K562 (cell line): Measurements from ENCODE around the gene POLK. TPM values are rescaled to one million over a fixed set of nuclear protein-coding genes. Genes with fewer than 3 reads are reported as not detected.
A peak's percentile ranks its signal among the peaks of the same experiment; 100 is the strongest.
"Not testable (repeated sequence)": the region's sequence is repeated elsewhere in the genome, so short reads cannot be mapped to it uniquely, and the experiment has no call there.

Experiments used
- ATAC-seq: fragments of 200-7000 bp; cut with Tn5 transposase; 3 replicates; pipeline ENCODE4 v1.9.1; 2020; ENCODE audit warnings: moderate library complexity
- BruUV-seq: library from RNA; stranded (reverse); fragments of 400-500 nt; replicated peaks from 2 replicates; lab custom pipeline; 2021; lab: Mats Ljungman, UMichigan
- CTCF ChIA-PET: fragments of 300-600 bp; formaldehyde crosslinking; extraction: SDS; loops from one replicate; lab custom pipeline; 2021; ENCODE audit warnings: low intra/inter-chr PET ratio; lab: Yijun Ruan, JAX
- POLR2A ChIA-PET: fragments of 300-600, 350-650 bp; sonication (Branson Sonifier 250); formaldehyde crosslinking; extraction: SDS; loops from one replicate; lab custom pipeline; 2021; ENCODE audit warnings: antibody characterized with exemption, inconsistent platforms; lab: Yijun Ruan, JAX
- DNase-seq, 4 experiments: peaks; one replicate each; pipeline versions ENCODE4 v3.0.0 to v3.0.0-alpha.2; 2011 to 2018; ENCODE audit warnings: low spot score in 3 of 4, mixed read lengths in 3 of 4; ENCODE audit errors: extremely low read depth in 1 of 4
- FAIRE-seq: peaks from 2 replicates; lab custom pipeline; 2011; peaks lifted over from hg19 to GRCh38; lab: Jason Lieb, UNC
- H2AFZ ChIP-seq: 2 replicates; pipeline ENCODE4 v1.6.0; 2011; ENCODE audit warnings: low read depth, low read length, control low read depth, inconsistent platforms
- H3K27ac ChIP-seq: fragments of 200-600 bp; 3 replicates; pipeline ENCODE4 v1.8.0; 2011; ENCODE audit warnings: low read depth, mild to moderate bottlenecking, control low read depth, inconsistent platforms, low read length, moderate library complexity, mixed read lengths; ENCODE audit errors: extremely low read depth
- H3K27me3 ChIP-seq, 2 experiments: fragments of 300-600 bp in 1 of 2; 2 replicates in 1 of 2; 3 replicates in 1 of 2; pipeline versions ENCODE4 v1.6.0 to v1.8.0; 2011; ENCODE audit warnings: inconsistent platforms in 2 of 2, low read length in 2 of 2, mild to moderate bottlenecking in 1 of 2, mixed read lengths in 1 of 2, moderate library complexity in 1 of 2; ENCODE audit not compliant: control insufficient read depth in 2 of 2, insufficient read depth in 2 of 2
- H3K36me3 ChIP-seq: fragments of 300-600 bp; 3 replicates; pipeline ENCODE4 v1.8.0; 2011; ENCODE audit warnings: mild to moderate bottlenecking, low read length, inconsistent platforms; ENCODE audit not compliant: control insufficient read depth, insufficient read depth
- H3K4me1 ChIP-seq, 2 experiments: fragments of 200-600 bp in 1 of 2; replicated peaks in 1 of 2; 2 replicates in 1 of 2; 3 replicates in 1 of 2; pipeline versions ENCODE4 v1.5.1 to v1.8.0; 2011; ENCODE audit warnings: inconsistent platforms in 2 of 2, low read length in 2 of 2, mild to moderate bottlenecking in 1 of 2, mixed read lengths in 1 of 2, moderate library complexity in 1 of 2; ENCODE audit not compliant: control insufficient read depth in 2 of 2, insufficient read depth in 2 of 2
- H3K4me2 ChIP-seq: 2 replicates; pipeline ENCODE4 v1.6.1; 2011; ENCODE audit warnings: low read length, control low read depth, inconsistent platforms, mixed read lengths; ENCODE audit not compliant: insufficient read depth
- H3K4me3 ChIP-seq: fragments of 200-600 bp; sonication (generic), shearing (Covaris generic); 2 replicates; pipeline ENCODE4 v1.5.1; 2016; ENCODE audit warnings: control low read depth, inconsistent platforms
- H3K79me2 ChIP-seq: fragments of 200-600 bp; 3 replicates; pipeline ENCODE4 v1.8.0; 2011; ENCODE audit warnings: low read length, inconsistent platforms; ENCODE audit not compliant: control insufficient read depth, insufficient read depth
- H3K9ac ChIP-seq, 2 experiments: 2 replicates each; pipeline versions ENCODE4 v1.6.0 to v1.6.1; 2011; ENCODE audit warnings: low read depth in 2 of 2, low read length in 2 of 2, control low read depth in 1 of 2, inconsistent platforms in 1 of 2, mild to moderate bottlenecking in 1 of 2, mixed read lengths in 1 of 2; ENCODE audit not compliant: insufficient read depth in 1 of 2
- H3K9me1 ChIP-seq: one replicate; pipeline ENCODE4 v1.6.0; 2011; ENCODE audit warnings: inconsistent platforms, mild to moderate bottlenecking, low read length, moderate library complexity; ENCODE audit not compliant: control insufficient read depth, insufficient read depth
- H3K9me3 ChIP-seq: replicated peaks from 2 replicates; pipeline ENCODE4 v1.5.1; 2011; ENCODE audit warnings: low read depth, low read length, inconsistent platforms; ENCODE audit not compliant: control insufficient read depth, insufficient read depth
- H4K20me1 ChIP-seq: replicated peaks from 2 replicates; pipeline ENCODE4 v1.6.1; 2011; ENCODE audit warnings: low read length, inconsistent platforms, mixed read lengths; ENCODE audit not compliant: control insufficient read depth, insufficient read depth
- ARHGAP35 ChIP-seq: fragments of 450-650 bp; IDR thresholded peaks from 2 replicates; pipeline ENCODE4 v1.6.1; 2018; ENCODE audit not compliant: partially characterized antibody
- YY1 ChIP-seq, 3 experiments: IDR thresholded peaks; 2 replicates each; pipeline ENCODE4 v1.6.1; 2011; ENCODE audit warnings: low read length in 2 of 3, mild to moderate bottlenecking in 2 of 3, moderate library complexity in 2 of 3, borderline replicate concordance in 1 of 3, control low read depth in 1 of 3, low read depth in 1 of 3; ENCODE audit not compliant: insufficient read depth in 3 of 3, insufficient replicate concordance in 2 of 3, control insufficient read depth in 1 of 3, insufficient read length in 1 of 3; ENCODE audit errors: extremely low read depth in 1 of 3
- ZNF316 ChIP-seq: fragments of 450-650 bp; IDR thresholded peaks from 2 replicates; pipeline ENCODE4 v1.6.1; 2016
- WGBS: fragments of 100-300 bp; shearing (Covaris generic); methylation state at CpG from one replicate; pipeline ENCODE4 v1.1.6; 2016; ENCODE audit warnings: low coverage, mixed read lengths; ENCODE audit not compliant: insufficient coverage; ENCODE audit errors: missing lambda C conversion rate; 5-methylcytosine and 5-hydroxymethylcytosine counted together
- in situ Hi-C: fragments of 300-500 bp; cut with MboI; formaldehyde crosslinking; loops from 4 replicates; pipeline ENCODE4 v1.15.0; 2018; ENCODE audit warnings: inconsistent platforms, mixed read lengths
- intact Hi-C: fragments of 100-400 bp; cut with micrococcal nuclease; formaldehyde crosslinking; loops from 2 replicates; pipeline ENCODE4 v1.14.2; 2022
- polyA plus RNA-seq, 8 experiments: library from polyadenylated mRNA; depleted of rRNA in 4 of 8; stranded (reverse) in 5 of 8; unstranded in 3 of 8; fragments of >200 nt; fragmentation: Nextera tagmentation in 2 of 8; fragmentation: Illumina TruSeq in 1 of 8; extraction: Ambion mirVana in 2 of 8; extraction: Trizol in 1 of 8; gene quantifications; 2 replicates each; pipeline versions ENCODE4 v1.2.1 to v1.2.3, GENCODE V29; 2011 to 2014; ENCODE audit warnings: inconsistent platforms in 1 of 8, missing spikeins in 1 of 8
- total RNA-seq, 7 experiments: library from RNA; depleted of rRNA in 6 of 7; stranded (reverse); fragments of >200 nt in 6 of 7; fragmentation: Illumina TruSeq in 2 of 7; extraction: Trizol in 2 of 7; gene quantifications; 2 replicates each; pipeline versions ENCODE4 v1.2.1 to v1.2.3, GENCODE V29; 2011 to 2021; ENCODE audit warnings: low replicate concordance in 1 of 7
- TF ChIP-seq, protein P1 (sequence below): sonication (generic); formaldehyde crosslinking; IDR thresholded peaks from 2 replicates; pipeline ENCODE4 v1.4.0; 2020; ENCODE audit warnings: mild to moderate bottlenecking, missing genetic modification reagents
- TF ChIP-seq, protein P2 (sequence below): fragments of 250-450 bp; sonication (Bioruptor Pico); IDR thresholded peaks from 2 replicates; pipeline ENCODE4 v1.5.0; 2021; ENCODE audit warnings: mild to moderate bottlenecking, moderate library complexity
- TF ChIP-seq, protein P3 (sequence below): fragments of 250-450 bp; sonication (Bioruptor Pico); IDR thresholded peaks from 2 replicates; pipeline ENCODE4 v1.5.0; 2021; ENCODE audit warnings: mild to moderate bottlenecking, borderline replicate concordance

POLK gene
- total and polyA plus RNA-seq, 9 of the 15 experiments (the other 6 are each of a cell fraction or from before 2014, with no cell fraction given): 6.1 to 31.6 (median 16.5) TPM

DNA sequence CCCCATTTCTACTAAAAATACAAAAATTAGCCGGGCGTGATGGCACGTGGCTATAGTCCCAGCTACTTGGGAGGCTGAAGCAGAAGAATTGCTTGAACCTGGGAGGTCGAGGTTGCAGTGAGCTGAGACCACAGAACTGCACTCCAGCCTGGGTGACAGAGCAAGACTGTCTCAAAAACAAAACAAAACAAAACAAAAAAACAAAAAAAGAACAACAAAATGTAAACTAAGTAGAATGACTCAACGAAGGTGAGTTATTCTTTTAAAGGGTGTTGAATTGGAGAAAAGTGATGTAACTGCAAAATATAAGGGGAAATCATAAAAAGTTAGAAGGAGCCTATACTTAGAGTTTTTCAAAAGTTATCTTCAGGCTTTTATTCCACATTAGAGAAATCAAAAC, 6.6 kb upstream of the POLK start:
- Histone ChIP-seq H3K36me3 (peaks cover 12% of the 10 kb centered on the region), H3K79me2 (peaks cover 51% of the 10 kb centered on the region)
- H3K9me1 ChIP-seq, CTCF ChIA-PET, FAIRE-seq, H3K9me3 ChIP-seq, DNase-seq, H4K20me1 ChIP-seq, intact Hi-C loops, BruUV-seq, POLR2A ChIA-PET, ATAC-seq, H2AFZ ChIP-seq, H3K27ac ChIP-seq, H3K4me2 ChIP-seq, H3K4me1 ChIP-seq, in situ Hi-C loops, H3K9ac ChIP-seq, H3K4me3 ChIP-seq, H3K27me3 ChIP-seq: not testable (repeated sequence)
- WGBS: 72% methylated on average over 5 of the region's 5 CpGs
- TF ChIP-seq ZNF316 (peak; percentile 50), ARHGAP35 (peak; percentile 47)

DNA sequence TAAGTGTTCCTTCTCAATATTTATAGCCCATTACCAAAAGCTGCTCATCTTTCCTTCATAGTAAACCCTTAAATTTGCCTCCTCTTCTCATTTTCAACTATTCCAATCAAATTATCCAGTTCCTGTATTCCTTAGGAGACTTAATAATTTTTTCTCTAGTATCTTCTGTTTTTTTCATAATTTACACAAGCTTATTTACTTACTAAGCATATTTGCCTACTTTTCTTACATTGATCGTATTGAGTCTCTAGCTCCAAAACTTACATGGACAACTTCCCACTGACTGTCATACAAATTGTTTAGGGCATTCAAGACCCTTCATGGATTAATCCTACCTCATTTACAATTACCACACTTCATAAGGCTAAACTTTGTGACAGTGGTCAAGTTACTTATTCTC, 3.9 kb upstream of the POLK start:
- Histone ChIP-seq H3K9ac (no peak overlapping the region), H3K4me1 (peaks cover 0 to 8% of the 10 kb centered on the region in 2 experiments; a peak in 1 of 5 replicates), H3K79me2 (peaks cover 71% of the 10 kb centered on the region), H3K27me3 (no peaks in the 10 kb centered on the region), H3K4me2 (no peak overlapping the region), H4K20me1 (0 out of 2 replicates have a peak, but pooled peaks cover 5% of the 10 kb centered on the region), H2AFZ (no peak overlapping the region), H3K9me1 (no peaks in the 10 kb centered on the region), H3K27ac (no peak overlapping the region), H3K9me3 (no peaks in the 10 kb centered on the region), H3K4me3 (no peak overlapping the region), H3K36me3 (peaks cover 12% of the 10 kb centered on the region)
- FAIRE-seq: no peak
- intact Hi-C loops (no loop called here), in situ Hi-C loops (no loop called here)
- 87% methylated on average over 1 of the region's 1 CpG for WGBS
- CTCF ChIA-PET: no interaction called here
- POLR2A ChIA-PET: interaction anchor here (1.4 kb wide), 1 partner anchor 13 kb away, joined by 5 read pairs; no protein-coding TSS in a partner anchor
- ATAC-seq: no peak
- BruUV-seq: no TSS peak
- no peak for DNase-seq
- TF ChIP-seq YY1 (IDR thresholded peaks at IDR 0.05; ENCODE audit: borderline replicate concordance in 1 of 3, control insufficient read depth in 1 of 3, extremely low read depth in 1 of 3, insufficient read depth in 3 of 3, insufficient read length in 1 of 3, insufficient replicate concordance in 2 of 3, low read depth in 1 of 3, low read length in 2 of 3): no peak
- TF ChIP-seq, protein P1, sequence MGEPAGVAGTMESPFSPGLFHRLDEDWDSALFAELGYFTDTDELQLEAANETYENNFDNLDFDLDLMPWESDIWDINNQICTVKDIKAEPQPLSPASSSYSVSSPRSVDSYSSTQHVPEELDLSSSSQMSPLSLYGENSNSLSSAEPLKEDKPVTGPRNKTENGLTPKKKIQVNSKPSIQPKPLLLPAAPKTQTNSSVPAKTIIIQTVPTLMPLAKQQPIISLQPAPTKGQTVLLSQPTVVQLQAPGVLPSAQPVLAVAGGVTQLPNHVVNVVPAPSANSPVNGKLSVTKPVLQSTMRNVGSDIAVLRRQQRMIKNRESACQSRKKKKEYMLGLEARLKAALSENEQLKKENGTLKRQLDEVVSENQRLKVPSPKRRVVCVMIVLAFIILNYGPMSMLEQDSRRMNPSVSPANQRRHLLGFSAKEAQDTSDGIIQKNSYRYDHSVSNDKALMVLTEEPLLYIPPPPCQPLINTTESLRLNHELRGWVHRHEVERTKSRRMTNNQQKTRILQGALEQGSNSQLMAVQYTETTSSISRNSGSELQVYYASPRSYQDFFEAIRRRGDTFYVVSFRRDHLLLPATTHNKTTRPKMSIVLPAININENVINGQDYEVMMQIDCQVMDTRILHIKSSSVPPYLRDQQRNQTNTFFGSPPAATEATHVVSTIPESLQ (CRISPR knock-in tag): no peak
- TF ChIP-seq, protein P2, sequence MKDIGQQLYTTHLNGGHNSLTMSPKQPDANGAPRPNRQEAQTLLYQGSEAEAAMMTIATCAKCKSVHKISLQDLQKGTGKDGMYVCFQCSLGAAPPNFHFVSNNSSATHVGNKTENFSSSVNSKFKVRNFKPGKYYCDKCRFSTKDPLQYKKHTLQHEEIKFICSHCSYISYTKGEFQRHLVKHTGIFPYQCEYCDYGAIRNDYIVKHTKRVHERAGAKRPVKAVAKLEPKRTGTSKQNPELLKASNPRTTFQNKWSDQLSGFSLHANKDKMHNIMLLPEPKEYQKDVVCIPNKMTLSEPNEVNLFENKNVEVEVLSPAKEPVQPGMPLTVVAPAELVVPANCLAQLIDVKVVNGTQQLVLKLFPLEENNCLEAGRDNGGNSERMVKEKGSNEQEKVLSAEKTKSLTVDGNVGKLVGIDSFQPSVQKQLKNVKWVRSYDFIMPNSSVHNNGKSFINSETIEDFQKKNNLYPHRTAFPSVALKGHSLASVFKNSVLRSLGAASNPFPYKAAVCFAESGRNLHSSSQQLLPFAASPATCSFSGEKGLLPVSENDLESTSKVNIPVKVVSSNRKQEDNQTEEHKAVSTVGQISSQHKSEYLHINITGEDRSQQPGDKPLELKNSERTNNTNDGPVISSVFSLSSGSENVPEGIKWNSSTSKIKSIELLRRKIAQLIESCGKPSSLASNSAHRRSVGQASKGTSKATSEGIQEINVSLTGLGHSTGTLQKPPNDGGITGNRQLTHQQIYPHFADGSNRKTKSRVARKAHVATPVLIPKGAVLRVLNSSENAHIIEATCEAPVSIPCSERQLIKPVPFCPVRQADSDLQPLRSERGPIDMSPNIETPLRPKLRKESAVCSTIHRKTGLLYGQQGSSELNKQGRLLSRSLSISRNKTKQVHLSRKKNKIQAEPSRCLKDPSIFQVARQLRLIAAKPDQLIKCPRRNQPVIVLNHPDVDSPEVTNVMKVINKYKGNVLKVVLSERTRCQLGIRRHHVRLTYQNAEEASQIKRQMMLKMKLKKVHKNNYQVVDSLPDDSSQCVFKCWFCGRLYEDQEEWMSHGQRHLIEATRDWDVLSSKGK (CRISPR knock-in tag): no peak
- TF ChIP-seq, protein P3, sequence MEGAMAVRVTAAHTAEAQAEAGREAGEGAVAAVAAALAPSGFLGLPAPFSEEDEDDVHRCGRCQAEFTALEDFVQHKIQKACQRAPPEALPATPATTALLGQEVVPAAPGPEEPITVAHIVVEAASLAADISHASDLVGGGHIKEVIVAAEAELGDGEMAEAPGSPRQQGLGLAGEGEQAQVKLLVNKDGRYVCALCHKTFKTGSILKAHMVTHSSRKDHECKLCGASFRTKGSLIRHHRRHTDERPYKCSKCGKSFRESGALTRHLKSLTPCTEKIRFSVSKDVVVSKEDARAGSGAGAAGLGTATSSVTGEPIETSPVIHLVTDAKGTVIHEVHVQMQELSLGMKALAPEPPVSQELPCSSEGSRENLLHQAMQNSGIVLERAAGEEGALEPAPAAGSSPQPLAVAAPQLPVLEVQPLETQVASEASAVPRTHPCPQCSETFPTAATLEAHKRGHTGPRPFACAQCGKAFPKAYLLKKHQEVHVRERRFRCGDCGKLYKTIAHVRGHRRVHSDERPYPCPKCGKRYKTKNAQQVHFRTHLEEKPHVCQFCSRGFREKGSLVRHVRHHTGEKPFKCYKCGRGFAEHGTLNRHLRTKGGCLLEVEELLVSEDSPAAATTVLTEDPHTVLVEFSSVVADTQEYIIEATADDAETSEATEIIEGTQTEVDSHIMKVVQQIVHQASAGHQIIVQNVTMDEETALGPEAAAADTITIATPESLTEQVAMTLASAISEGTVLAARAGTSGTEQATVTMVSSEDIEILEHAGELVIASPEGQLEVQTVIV: no peak
